Thyroid gland (tissue), 4 donors: ENCODE measurements around the gene IZUMO1. TPM values are rescaled to one million over a fixed set of nuclear protein-coding genes. Genes with fewer than 3 reads are reported as not detected.
A peak's percentile ranks its signal among the peaks of the same experiment; 100 is the strongest.
"Not testable (repeated sequence)": the region's sequence is repeated elsewhere in the genome, so short reads cannot be mapped to it uniquely, and the experiment has no call there.

ENCODE experiments used
- DNase-seq, 2 donors: peaks; one replicate each; pipeline ENCODE4 v3.0.0-alpha.2; 2019
- H3K27ac ChIP-seq, 3 donors: fragments of 200-600 bp; sonication (generic); 1 replicate in 2 of 3; 2 replicates in 1 of 3; pipeline ENCODE4 v1.5.1; 2016 to 2019; ENCODE audit warnings: mild to moderate bottlenecking in 1 of 3, moderate library complexity in 1 of 3
- H3K27me3 ChIP-seq: fragments of 200-600 bp; sonication (generic); one replicate; pipeline ENCODE4 v1.5.1; 2019
- H3K36me3 ChIP-seq, 2 donors: fragments of 200-600 bp; sonication (generic); one replicate each; pipeline ENCODE4 v1.5.1; 2016 to 2019
- H3K4me1 ChIP-seq, 2 donors: fragments of 200-600 bp; sonication (generic); one replicate each; pipeline ENCODE4 v1.5.1; 2017 to 2019
- H3K4me3 ChIP-seq, 3 donors: fragments of 200-600 bp; sonication (generic); replicated peaks in 1 of 3; 1 replicate in 2 of 3; 2 replicates in 1 of 3; pipeline ENCODE4 v1.5.1; 2016; ENCODE audit warnings: mild to moderate bottlenecking in 1 of 3
- H3K9me3 ChIP-seq: fragments of 200-600 bp; sonication (generic); one replicate; pipeline ENCODE4 v1.5.1; 2017
- POLR2A ChIP-seq, 2 donors: fragments of 450-650 bp; IDR thresholded peaks; one replicate each; pipeline ENCODE4 v1.6.1; 2017; ENCODE audit warnings: antibody characterized with exemption in 2 of 2, mild to moderate bottlenecking in 2 of 2, moderate library complexity in 1 of 2
- WGBS, 2 donors: methylation state at CpG; one replicate each; pipeline ENCODE4 v1.1.5; 2017; 5-methylcytosine and 5-hydroxymethylcytosine counted together
- intact Hi-C: fragments of 100-400 bp; cut with DNase I; formaldehyde crosslinking; loops from one replicate; pipeline ENCODE4 v1.15.1; 2023
- total RNA-seq, 4 donors: library from RNA; depleted of rRNA; stranded (reverse); fragments of >200 nt; gene quantifications; one replicate each; pipeline ENCODE4 v1.2.3, GENCODE V29; 2016
- TF ChIP-seq, protein P1 (sequence below), 6 experiments: fragments of 200-600 bp in 3 of 6; fragments of 450-650 bp in 3 of 6; sonication (generic) in 3 of 6; IDR thresholded peaks; one replicate each; pipeline ENCODE4 v1.5.1; 2016 to 2019; ENCODE audit warnings: antibody characterized with exemption in 6 of 6, mild to moderate bottlenecking in 2 of 6, inconsistent platforms in 1 of 6, moderate library complexity in 1 of 6

IZUMO1 gene
- total RNA-seq, 4 donors from 2014 or later, result 1.1 TPM; not detected in 2

GRCh38 chr19:48768994-48769713 lies 22.4 kb upstream of the IZUMO1 start:
- Histone ChIP-seq H3K4me3 (no peak overlapping the region), H3K36me3 (no peaks in the 10 kb centered on the region), H3K27me3 (no peaks in the 10 kb centered on the region), H3K9me3 (no peaks in the 10 kb centered on the region), H3K4me1 (peaks cover 4 to 7% of the 10 kb centered on the region in 2 donors), H3K27ac (no peak overlapping the region)
- intact Hi-C loops, result no loop called here
- WGBS, 2 donors, result 69 to 72% methylated on average over 11 of the region's 11 CpGs
- TF ChIP-seq, protein P1, sequence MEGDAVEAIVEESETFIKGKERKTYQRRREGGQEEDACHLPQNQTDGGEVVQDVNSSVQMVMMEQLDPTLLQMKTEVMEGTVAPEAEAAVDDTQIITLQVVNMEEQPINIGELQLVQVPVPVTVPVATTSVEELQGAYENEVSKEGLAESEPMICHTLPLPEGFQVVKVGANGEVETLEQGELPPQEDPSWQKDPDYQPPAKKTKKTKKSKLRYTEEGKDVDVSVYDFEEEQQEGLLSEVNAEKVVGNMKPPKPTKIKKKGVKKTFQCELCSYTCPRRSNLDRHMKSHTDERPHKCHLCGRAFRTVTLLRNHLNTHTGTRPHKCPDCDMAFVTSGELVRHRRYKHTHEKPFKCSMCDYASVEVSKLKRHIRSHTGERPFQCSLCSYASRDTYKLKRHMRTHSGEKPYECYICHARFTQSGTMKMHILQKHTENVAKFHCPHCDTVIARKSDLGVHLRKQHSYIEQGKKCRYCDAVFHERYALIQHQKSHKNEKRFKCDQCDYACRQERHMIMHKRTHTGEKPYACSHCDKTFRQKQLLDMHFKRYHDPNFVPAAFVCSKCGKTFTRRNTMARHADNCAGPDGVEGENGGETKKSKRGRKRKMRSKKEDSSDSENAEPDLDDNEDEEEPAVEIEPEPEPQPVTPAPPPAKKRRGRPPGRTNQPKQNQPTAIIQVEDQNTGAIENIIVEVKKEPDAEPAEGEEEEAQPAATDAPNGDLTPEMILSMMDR (IDR thresholded peaks at IDR 0.05), result no peak
- no peak for TF ChIP-seq POLR2A (IDR thresholded peaks at IDR 0.05)
- DNase-seq, result peak in 1 of 2 donors; percentile 44

DNA sequence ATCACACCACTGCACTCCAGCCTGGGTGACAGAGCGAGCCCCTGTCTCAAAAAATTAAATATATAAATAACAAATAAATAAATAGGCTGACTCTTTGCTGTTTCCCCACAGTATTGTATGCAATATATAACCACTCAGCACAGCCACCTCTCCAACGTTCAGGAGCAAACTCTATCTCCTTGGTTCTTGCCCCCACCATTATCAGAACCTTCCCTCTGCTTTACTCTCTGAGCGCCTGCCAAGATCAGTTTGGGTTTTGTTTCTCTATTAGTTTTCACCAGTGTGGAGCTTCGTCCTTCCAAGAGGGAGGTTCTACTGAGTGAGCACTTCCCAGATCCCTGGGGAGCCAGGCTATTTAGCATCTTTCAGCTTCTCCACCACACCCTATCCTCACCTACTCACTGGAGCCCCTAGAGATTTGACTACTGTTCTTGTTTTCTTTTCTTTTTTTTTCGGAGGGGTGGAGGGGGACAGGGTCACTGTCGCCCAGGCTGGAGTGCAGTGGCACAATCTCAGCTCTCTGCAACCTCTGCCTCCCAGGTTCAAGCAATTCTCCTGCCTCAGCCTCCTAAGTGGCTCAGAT lies 21.6 kb upstream of the IZUMO1 start:
- H3K36me3 ChIP-seq, H3K4me3 ChIP-seq, intact Hi-C loops, H3K4me1 ChIP-seq, H3K9me3 ChIP-seq, H3K27me3 ChIP-seq, DNase-seq, H3K27ac ChIP-seq: not testable (repeated sequence)
- 47 to 50% methylated on average over 6 of the region's 6 CpGs for WGBS, 2 donors

GRCh38 chr19:48765816-48766215 lies 19.1 kb upstream of the IZUMO1 start:
- H3K27ac ChIP-seq, H3K4me1 ChIP-seq, intact Hi-C loops, DNase-seq, H3K36me3 ChIP-seq, H3K4me3 ChIP-seq, H3K9me3 ChIP-seq, H3K27me3 ChIP-seq: not testable (repeated sequence)
- WGBS, 2 donors, result 38 to 42% methylated on average over 5 of the region's 5 CpGs

- Histone ChIP-seq H3K27ac (peak overlapping the region in 2 of 3 donors; percentile 46 to 53), H3K27me3 (no peaks in the 10 kb centered on the region), H3K4me1 (no peaks in the 10 kb centered on the region), H3K36me3 (no peaks in the 10 kb centered on the region), H3K4me3 (no peak overlapping the region), H3K9me3 (no peaks in the 10 kb centered on the region)
- intact Hi-C loops, result no loop called here
- TF ChIP-seq, protein P1 (IDR thresholded peaks at IDR 0.05), result no peak
- DNase-seq, result no peak
- WGBS, 2 donors, result 65 to 86% methylated on average over 16 of the region's 16 CpGs
Measured at GRCh38 chr19:48760504-48761205, 13.9 kb upstream of the IZUMO1 start.

DNA sequence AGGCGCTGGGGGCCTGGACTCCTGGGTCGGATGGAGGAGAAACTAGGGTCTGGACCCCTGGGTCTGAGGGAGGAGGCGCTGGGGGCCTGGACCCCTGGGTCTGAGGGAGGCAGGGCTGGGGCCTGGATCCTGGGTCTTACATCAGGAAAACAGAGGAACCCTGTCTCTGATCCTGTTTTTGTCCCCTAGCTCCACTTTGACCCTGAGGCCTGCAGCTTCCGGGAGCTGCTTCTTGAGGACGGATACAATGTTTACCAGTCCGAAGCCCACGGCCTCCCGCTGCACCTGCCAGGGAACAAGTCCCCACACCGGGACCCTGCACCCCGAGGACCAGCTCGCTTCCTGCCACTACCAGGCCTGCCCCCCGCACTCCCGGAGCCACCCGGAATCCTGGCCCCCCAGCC lies 11.0 kb upstream of the IZUMO1 start:
- H3K36me3 ChIP-seq, result no peaks in the 10 kb centered on the region
- intact Hi-C loops, result no loop called here
- 91 to 93% methylated on average over 9 to 13 of the region's 14 CpGs for WGBS, 2 donors

More for the DNA sequence above, 11.0 kb upstream of the IZUMO1 start:
- TF ChIP-seq, protein P1 (IDR thresholded peaks at IDR 0.05), result no peak
- TF ChIP-seq POLR2A (IDR thresholded peaks at IDR 0.05), result no peak
- H3K27me3 ChIP-seq, result no peaks in the 10 kb centered on the region
- DNase-seq, result no peak
- H3K4me1 ChIP-seq, result peaks cover 4 to 7% of the 10 kb centered on the region in 2 donors
- H3K9me3 ChIP-seq, result no peaks in the 10 kb centered on the region
- H3K4me3 ChIP-seq, result no peak overlapping the region
- no peak overlapping the region for H3K27ac ChIP-seq
